DND-41 (cell line): Measurements from ENCODE around the gene UPK1B.

Experiments
- EZH2 ChIP-seq: IDR thresholded peaks from 3 replicates; pipeline ENCODE4 v1.6.1; 2012; ENCODE audit warnings: borderline replicate concordance, low read depth, mild to moderate bottlenecking, moderate library complexity, low read length, inconsistent platforms; ENCODE audit not compliant: severe bottlenecking
- TF ChIP-seq, protein P1 (sequence below): IDR thresholded peaks from 2 replicates; pipeline ENCODE4 v1.5.1; 2012; ENCODE audit warnings: borderline replicate concordance, low read length, moderate library complexity, mild to moderate bottlenecking; ENCODE audit not compliant: poor library complexity, severe bottlenecking; ENCODE audit errors: extremely low read depth

DNA sequence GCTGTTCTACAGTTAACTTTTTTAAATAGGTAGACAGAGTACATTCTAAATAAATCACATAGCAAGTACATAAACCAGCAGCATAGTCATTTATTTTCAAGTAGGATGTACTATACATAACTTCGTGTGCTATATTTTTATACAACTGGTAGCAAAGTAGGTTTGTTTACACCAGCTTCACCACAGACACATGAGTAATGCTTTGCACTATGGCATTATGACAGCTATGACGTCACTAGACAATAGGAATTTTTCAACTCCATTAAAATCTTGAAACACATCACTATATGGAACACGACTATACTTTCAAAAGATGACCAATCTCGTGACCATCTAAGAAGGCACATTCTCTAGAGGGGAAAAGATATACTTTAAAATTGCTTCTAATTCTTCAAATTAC, 23.9 kb upstream of the UPK1B start:
- TF ChIP-seq, protein P1, sequence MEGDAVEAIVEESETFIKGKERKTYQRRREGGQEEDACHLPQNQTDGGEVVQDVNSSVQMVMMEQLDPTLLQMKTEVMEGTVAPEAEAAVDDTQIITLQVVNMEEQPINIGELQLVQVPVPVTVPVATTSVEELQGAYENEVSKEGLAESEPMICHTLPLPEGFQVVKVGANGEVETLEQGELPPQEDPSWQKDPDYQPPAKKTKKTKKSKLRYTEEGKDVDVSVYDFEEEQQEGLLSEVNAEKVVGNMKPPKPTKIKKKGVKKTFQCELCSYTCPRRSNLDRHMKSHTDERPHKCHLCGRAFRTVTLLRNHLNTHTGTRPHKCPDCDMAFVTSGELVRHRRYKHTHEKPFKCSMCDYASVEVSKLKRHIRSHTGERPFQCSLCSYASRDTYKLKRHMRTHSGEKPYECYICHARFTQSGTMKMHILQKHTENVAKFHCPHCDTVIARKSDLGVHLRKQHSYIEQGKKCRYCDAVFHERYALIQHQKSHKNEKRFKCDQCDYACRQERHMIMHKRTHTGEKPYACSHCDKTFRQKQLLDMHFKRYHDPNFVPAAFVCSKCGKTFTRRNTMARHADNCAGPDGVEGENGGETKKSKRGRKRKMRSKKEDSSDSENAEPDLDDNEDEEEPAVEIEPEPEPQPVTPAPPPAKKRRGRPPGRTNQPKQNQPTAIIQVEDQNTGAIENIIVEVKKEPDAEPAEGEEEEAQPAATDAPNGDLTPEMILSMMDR, result no peak
- no peak for TF ChIP-seq EZH2
